ENCODE measurements around the gene TATDN2.
"Not testable (repeated sequence)": the region's sequence is repeated elsewhere in the genome, so short reads cannot be mapped to it uniquely, and the experiment has no call there.

Gene TATDN2

DNA sequence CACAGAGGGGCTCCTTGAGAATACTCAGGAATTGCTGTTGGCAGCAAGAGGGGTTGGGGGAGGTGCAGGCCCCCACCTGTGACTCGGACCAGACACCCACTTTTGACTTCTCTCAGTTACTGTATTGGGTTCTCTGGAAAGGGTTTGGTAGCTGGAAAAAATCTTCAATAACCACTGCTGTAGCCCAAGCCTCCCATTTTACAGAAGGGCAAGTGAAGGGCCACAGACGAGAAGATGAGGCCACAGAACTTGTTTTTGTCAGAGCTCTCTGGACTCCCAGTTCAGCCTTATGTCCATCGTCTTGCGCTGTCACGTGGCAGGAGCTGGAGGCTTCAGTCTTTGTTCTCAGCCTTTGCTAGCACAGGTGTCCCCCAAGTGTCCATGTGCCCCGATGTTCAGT, 12.7 kb upstream of the TATDN2 start:
- DNase-seq: no peak

DNA sequence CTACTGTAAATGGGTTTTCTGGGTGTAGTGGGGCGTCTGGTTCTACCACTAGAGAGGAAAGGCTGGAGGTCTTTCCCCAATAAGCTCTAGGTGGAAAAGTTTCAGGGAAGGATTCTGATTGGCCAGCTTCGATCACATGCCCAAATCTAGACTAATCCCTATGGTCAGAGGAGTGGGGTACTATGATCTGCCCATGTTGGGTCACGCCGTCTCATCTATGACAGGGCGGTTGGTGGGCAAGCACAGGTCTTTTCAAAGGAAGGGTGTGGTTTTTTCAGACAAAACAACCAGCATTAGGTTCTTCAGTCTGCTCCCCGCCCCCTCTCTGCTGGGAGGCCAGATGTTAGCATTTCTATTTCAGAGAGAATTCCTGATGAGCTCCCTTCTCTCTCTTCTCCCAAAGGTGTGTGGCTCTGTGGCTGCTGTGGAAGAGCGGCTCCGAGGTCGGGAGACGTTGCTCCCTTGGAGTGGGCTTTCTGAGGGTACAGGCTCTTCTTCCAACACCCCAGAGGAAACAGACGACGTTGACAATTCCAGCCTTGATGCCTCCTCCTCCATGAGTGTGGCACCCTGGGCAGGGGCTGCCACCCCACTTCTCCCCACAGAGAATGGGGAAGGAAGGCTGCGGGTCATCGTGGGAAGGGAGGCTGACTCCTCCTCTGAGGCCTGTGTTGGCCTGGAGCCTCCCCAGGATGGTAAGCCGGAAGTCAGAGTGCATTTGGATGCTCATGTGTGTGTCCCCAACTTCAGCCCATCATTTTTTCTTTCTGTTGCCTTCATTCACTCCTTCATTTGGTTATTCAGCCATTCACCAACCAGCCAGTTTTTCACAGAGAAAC, 9.7 kb upstream of the TATDN2 start:
- no peak for DNase-seq

DNA sequence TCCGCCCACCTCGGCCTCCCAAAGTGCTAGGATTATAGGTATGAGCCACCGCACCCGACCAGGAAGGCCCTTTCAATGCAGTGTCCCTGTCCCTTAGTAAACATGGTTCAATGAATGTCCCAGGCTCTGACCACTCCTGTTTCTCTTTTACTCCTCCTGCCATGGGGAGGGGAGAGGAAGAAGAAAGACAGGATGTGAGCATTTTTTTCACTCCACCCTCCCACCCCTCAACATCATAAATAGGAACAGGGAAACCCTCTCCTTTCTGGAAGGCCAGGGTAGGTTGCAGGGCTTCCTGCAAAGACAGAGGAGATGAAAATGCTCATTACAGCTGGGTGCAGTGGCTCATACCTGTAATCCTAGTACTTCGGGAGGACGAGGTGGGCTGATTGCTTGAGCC, 7.5 kb upstream of the TATDN2 start:
- no peak for DNase-seq

DNA sequence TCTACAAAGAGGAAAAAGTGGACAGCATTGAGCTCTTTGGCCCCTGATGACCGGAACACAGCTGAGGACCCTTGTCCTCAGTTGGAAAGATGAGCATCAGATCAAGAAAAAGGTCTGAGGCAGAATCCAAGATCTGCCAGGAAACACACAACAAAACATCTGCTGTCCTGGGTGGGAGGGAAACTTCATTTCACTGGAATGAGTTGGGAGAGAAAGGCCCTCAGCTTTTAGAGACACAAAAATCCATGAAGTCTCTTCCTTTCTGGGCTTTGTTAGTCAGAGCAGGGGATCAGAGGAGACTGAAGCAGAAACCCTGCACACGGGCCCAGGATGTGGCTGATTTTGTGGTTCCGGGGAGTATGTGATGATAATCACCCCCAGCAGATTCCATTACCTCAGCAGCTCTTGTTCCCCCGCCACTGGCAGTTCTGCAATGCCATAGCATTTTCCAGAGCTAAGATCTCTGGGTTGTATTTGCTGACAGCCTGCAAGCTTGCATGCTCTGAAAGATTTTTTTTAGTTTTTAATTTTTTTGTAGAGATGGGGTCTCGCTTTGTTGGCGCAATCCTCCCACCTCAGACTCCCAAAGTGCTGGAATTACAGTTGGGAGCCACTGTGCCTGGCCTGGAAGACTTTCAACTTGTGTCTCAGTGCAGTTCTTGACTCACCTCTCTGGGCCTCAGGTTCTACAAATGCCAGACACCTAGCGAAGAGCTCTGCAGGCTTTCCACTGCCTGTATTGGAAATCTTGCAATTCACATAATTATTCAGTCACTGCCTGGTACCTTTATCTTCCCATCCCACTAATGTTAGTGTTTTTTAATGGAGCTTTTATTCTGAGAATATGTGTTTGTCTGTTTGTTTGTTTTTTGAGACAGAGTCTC, 5.8 kb upstream of the TATDN2 start:
- no peak for DNase-seq

DNA sequence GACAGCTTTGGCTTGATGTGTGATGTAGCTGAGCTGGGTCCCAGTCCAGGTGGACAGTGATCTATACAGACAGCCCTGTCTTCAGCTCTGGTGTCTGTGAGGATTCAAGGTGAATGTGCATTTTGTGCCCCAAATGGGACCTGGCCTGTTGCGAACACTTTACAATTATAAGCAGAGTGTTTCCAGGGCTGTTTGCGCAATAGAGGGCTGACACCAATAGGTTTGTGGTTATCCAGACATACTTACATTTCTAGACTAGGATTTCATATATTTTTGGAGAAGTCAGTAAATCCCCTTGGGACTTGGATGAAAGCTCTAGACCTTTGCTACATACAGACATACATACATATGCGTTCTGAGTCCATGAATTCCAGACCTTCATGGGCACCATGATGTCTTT, 4.2 kb upstream of the TATDN2 start:
- no peak for DNase-seq

DNA sequence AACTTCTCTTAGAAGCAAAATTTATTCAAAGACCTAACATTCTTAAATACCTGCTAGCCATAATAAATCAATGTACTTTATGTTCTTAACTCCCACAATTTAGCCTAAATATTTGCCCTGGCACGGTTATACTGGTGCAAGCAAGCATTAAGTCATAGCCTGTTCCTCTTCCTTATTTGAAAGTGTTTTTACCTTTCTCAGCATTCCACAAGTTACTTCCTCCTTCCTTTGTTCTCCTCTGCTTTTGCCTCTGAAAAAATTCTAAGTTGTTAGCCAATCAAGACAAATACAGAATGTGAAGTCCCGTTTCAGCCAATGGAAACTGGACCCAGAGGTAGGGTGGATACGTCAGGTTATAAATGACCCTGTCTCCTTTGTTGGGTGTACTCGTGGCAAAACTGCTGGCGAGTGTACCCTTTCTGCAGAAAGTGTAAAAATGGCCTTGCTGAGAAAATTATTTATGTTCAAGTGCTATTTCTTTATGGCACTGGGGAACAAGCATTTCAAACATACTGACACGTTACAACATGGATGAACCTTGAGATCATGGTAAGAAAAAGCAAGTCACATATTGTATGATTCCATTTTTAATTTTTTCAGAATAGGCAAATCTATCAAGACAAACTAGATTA, 3.1 kb upstream of the TATDN2 start:
- DNase-seq: no peak

DNA sequence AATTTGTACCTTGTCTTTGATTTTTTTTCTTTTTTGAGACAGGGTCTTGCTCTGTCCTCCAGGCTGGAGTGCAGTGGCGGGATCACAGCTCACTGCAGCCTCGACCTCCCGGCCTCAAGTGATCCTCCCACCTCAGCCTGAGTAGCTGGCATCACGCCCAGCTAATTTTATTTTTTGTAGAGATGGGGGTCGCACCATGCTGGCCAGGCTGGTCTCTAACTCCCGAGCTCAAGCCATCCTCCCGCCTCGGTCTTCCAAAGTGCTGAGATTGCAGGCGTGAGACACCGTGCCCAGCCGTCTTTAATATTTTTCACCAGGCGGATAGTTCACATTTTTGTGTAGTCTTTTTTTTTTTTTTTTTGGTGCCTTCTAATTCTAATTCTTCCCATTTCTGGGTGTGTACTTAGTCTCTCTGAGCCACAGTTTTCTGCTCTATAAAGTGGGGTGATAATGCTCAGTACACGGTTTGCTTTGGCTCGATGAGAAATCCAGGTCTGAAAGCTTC, 528 bp upstream of the TATDN2 start:
- no peak for DNase-seq

DNA sequence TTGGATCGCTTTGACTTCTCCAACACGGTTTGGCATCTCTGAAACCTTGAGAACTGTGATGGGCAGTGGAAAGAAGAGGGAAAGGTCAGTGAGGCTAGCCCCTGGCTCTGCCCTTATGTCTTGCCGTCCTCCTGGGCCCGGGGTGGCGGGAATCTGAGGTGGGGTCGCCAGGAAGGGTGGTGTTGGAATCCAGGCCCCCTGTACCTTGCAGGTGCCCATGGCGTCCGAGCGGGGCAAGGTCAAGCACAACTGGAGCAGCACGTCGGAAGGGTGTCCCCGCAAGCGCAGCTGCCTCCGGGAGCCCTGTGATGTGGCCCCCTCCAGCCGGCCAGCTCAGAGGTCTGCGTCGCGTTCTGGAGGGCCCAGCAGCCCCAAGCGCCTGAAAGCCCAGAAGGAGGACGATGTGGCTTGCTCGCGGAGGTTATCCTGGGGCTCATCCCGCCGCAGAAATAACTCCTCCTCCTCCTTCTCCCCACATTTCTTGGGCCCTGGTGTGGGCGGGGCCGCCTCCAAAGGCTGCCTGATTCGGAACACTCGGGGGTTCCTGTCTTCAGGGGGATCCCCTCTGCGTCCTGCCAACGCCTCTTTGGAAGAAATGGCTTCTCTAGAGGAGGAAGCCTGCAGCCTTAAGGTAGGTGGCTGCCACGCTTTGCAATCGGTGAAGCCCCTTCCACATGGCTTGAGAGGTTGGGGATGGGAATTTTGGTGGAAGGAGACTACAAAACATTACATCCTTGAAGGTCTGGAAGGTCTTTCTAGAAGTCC, 907 bp downstream of the TATDN2 start:
- no peak for DNase-seq

DNA sequence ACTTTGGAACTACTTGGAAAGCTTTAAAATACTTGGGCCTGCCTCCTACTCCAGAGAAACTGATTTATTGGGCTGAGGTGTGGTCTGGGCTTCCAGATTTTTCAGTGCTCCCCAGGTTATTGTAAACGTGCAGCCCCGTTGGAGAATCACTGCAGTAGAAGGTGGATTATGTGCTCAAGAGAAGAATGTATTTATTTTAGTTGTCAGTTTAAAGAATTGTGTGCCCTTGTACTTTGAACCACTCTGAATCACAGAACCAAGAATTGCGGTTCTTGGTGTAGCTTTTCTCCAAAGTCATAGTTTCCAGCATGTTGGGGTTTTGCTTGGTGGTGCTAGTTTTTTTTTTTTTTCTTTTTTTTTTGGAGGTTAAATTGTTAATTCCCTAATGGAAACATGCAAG, 1.6 kb downstream of the TATDN2 start:
- no peak for DNase-seq

DNA sequence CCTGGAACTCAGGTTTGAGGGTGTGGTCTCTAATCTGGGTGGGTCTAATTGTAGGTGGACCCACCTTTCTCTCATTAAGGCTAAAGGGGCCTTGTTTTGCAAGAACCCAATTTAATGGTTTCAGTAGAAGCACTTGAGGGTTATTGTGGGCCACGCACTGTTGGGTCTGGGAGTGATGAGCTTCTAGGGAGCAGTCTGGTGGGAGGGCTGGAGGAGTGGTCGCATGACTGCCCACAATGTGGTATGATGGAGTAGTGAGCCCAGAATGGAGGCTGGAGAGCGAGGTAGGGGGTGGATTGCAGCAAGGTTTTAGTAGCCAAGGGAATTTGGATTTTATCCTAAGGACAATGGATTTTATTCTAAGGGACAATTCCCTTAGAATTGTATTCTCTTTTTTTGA, 2.7 kb downstream of the TATDN2 start:
- DNase-seq: no peak

DNA sequence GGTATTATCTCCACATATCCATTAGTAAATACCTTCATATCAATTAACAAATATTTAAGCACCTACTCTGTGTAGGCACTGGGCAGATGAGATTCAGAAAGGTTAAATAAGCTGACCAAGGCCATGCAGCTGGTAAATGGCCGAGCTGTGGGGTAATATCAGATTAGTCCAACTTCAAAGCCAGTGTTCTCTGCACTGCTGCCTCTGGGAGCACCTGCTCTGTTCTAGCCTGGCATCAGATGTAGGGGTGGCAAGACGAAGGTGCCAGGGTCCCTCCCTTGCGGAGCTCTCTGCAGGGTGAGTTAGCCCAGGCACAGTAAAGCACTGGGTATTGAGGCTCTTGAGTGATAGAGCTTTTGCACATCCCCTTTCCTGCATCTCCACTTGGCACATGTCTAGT, 5.5 kb downstream of the TATDN2 start:
- DNase-seq: no peak

DNA sequence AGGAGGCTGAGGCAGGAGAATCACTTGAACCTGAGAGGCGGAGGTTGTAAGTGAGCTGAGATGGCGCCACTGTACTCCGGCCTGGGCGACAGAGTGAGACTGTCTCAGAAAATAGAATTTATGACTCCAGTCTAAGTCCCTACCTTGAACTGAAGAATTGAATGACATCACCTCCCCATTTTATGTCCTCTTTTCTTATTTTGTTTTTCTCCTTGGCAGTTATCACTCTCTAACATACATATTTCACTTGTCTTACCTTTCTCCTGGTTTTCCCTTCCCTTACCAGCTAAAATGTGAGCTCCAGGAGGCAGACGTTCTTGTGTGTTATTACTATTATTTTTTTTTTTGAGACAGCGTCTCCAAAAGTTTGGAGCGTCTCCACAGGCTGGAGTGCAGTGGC, 7.6 kb downstream of the TATDN2 start:
- no peak for DNase-seq

DNA sequence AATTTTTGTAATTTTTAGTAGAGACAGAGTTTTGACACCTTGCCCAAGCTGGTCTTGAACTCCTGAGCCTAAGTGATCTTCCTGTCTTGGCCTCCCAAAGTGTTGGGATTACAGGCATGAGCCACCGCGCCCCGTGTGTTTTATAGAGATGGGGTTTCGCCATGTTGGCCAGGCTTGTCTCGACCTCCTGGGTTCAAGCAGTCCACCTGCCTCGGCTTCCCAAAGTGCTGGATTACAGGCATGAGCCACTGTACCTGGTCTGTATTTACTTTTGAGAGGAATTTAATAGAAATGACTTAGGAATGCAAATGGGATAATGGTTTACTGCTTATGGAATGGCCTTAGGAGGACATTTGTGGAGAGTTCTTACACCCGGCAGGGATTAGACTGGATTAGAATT, 10.8 kb downstream of the TATDN2 start:
- DNase-seq: no peak

DNA sequence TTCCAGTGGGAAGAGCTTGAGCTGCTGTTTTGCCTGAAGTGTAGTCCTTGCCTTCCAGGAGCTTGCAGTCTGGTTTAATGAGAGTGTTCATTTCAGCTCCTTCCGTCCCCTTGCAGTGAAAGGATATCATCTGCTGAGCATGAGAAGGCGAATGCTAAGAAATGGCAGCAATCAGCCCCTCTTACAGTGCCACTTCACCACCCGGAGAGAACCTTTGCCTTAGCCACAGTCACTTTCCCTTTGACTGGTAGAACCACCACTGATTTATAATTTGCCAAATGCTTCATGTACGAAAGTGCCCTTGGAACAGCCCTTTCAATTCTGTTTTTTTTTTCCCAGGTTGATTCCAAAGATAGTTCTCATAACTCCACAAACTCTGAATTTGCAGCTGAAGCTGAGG, 11.5 kb downstream of the TATDN2 start:
- DNase-seq: no peak

DNA sequence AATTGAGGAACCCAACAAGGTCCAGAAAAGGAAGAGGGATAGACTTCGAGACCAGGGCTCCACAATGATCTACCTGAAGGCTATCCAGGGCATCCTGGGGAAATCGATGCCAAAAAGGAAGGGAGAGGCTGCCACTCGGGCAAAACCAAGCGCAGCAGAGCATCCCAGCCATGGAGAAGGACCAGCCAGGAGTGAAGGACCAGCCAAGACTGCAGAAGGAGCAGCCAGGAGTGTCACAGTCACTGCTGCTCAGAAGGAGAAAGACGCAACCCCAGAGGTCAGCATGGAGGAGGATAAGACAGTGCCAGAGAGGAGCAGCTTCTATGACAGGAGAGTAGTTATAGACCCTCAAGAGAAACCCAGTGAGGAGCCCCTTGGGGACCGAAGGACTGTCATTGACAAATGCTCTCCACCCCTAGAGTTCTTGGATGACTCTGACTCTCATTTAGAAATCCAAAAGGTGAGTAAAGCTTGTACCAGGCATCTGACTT, 12.0 kb downstream of the TATDN2 start:
- no peak for DNase-seq

DNA sequence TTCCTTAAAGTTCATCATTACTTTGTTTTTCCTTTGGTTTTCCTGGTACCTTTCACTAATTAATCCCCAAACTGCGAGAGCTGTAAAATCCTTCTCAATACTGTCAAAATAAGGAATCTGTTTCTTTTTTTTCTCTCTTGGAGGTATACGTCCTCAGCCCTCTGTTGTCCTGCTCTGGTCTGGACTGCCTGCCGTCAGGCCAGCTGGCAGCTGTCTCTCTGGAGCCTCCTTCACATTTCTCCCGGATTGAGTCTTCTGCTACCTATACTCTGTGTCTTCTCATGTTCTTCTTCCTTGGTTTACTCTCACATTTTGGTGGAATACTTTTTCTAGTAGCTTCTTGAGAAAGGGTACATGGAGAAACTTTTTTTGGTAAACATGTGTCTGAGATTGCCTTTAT, 13.8 kb downstream of the TATDN2 start:
- no peak for DNase-seq

DNA sequence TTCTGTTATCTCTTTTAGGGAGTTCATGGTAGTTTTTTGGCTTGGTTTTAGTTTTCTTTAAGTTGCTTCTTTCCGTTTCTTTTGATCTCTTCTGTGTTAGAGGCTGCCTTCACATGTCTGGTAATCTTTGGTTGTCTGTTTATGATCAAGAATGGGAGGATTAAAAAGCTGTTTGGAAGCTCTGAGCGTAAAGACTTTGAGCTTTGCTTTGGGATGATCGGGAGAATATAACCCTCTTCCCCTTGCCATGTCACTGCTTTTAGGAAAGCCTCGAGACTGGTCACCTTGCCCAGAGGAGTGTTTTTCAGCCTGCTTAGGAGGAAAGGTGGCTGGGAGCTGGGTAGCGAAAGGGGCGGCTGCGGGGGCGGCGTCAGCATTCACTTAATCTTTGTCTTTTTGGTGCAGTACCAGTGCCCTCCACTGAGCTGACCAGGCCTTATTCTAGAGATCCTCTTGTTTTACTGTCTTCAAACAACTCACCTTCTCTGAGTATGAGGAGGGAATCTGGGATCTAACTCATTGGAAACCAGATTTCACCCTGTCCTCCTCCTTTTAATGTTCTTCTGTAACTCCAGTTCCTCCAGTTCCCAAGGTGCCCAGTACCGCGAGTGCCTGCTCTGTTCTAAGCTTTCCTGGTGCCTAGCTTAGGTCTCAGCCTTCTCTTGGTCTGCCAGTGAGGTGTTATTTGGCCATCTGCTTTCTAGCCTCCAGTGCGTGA, 15.5 kb downstream of the TATDN2 start:
- DNase-seq: no peak

DNA sequence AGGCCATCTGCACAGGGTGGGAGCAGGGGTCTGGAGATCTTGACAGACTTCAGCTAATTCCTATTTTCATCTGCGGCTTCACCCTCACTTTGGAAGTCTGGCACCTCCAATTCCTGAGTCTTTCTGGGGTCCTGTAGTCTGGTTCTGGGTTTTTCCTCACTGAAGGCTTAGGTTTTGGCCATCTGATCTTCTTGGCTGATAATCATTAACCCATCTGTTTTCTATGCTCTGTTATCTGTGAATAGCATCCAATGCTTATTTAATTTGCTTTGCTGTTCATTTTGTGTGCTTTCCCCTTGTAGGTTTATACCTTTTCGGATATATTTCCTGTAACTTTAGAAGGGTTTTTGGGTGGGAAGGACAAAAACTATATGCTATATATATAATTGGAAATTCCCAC, 17.6 kb downstream of the TATDN2 start:
- no peak for DNase-seq

DNA sequence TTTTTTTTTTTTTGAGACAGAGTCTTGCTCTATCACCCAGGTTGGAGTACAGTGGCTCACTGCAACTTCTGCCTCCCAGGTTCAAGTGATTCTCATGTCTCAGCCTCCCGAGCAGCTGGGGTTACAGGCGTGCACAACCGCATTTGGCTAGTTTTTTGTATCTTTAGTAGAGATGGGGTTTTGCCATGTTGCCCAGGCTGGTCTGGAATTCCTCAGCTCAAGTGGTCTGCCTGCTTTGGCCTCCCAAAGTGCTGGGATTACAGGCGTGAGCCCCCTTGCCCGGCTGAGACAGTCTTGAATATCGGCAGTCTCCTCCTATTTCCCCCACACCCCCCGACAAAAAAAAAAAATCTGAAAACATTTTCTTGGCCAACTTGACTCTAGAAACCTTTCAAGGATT, 18.7 kb downstream of the TATDN2 start:
- DNase-seq: not testable (repeated sequence)

DNA sequence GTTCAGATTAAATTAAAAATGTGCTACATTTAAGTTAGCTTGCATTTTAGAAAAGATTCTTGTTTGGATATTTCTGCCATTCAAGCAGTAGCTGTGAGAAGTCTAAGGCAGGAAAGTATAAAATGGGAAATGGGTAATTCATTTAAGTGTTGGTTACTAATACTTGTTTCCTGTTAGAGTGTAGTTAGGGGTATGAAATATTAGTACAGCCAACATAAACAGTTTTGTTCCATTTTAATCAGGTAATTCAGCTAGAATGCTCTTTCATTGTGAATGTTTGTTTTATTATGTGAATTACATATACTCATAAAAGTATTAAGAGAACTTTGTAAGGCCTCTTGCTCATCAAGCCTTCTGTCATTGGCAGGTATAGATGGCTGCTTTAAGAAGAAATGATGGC, 19.9 kb downstream of the TATDN2 start:
- no peak for DNase-seq

DNA sequence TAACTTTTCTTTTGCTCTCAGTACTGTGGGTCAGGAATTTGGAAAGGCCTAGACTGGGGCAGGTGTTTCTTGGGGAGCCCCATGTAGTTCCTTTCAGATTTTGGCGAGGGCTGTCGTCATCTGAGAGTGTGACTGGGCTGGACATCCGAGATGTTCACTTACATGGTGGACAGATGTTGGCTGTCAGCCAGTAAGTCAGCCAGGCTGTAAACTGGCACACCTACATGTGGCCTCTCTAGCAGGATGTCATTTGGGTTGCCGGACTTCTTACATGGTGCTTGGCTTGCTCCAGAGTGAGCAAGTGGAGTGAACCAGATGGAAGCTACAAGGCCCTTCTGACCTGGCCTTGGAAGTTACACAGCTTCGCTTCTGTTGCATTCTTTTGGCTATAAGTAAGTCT, 20.7 kb downstream of the TATDN2 start:
- DNase-seq: no peak

DNA sequence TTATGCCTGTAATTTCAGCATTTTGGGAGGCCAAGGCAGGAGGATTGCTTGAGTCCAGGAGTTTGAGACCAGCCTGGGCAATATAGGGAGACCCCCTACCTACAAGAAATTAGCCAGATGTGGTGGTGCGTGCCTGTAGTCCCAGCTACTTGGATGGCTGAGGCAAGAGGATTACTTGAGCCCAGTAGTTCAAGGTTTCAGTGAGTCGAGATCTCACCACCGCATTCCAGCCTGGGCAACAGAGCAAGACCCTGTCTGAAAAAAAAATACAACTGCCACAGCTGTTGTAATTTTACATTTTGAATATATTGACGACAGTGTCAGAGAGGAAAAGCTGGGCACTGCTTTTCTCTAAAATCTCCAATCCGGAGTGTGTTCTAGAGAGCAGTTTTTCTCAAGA, 21.2 kb downstream of the TATDN2 start:
- DNase-seq: no peak
